ENCODE measurements around the gene SH3RF1.
A peak's percentile ranks its signal among the peaks of the same experiment; 100 is the strongest.

Gene SH3RF1

GRCh38 chr4:169116270-169116901 lies 154.4 kb downstream of the SH3RF1 start:
- Histone ChIP-seq H3K27ac (ENCODE audit: low read depth, low read length, severe bottlenecking) (peak overlapping the region; percentile 50), H3K4me3 (ENCODE audit: extremely low read depth, insufficient read depth, low read length, poor library complexity, severe bottlenecking) (no peak overlapping the region), H3K9me3 (ENCODE audit: control insufficient read depth, low read length) (no peaks in the 10 kb centered on the region), H3K4me1 (ENCODE audit: control insufficient read depth, insufficient read depth, low read length, poor library complexity, severe bottlenecking) (peaks cover 17% of the 10 kb centered on the region), H3K36me3 (ENCODE audit: control insufficient read depth, insufficient read depth, low read length) (peaks cover 69% of the 10 kb centered on the region)
- WGBS, 2 experiments (ENCODE audit: insufficient coverage in 2 of 2) = 97 to 98% methylated on average over 6 to 9 of the region's 12 CpGs

GRCh38 chr4:169115897-169116254 lies 154.9 kb downstream of the SH3RF1 start:
- peaks cover 69% of the 10 kb centered on the region for H3K36me3 ChIP-seq (ENCODE audit: control insufficient read depth, insufficient read depth, low read length)
- H3K4me1 ChIP-seq (ENCODE audit: control insufficient read depth, insufficient read depth, low read length, poor library complexity, severe bottlenecking) = peaks cover 17% of the 10 kb centered on the region
- no peak overlapping the region for H3K4me3 ChIP-seq (ENCODE audit: extremely low read depth, insufficient read depth, low read length, poor library complexity, severe bottlenecking)
- WGBS, 2 experiments (ENCODE audit: insufficient coverage in 2 of 2) = 29 to 58% methylated on average over 1 to 3 of the region's 4 CpGs
- H3K27ac ChIP-seq (ENCODE audit: low read depth, low read length, severe bottlenecking) = peak overlapping the region; percentile 50
- H3K9me3 ChIP-seq (ENCODE audit: control insufficient read depth, low read length) = no peaks in the 10 kb centered on the region

DNA sequence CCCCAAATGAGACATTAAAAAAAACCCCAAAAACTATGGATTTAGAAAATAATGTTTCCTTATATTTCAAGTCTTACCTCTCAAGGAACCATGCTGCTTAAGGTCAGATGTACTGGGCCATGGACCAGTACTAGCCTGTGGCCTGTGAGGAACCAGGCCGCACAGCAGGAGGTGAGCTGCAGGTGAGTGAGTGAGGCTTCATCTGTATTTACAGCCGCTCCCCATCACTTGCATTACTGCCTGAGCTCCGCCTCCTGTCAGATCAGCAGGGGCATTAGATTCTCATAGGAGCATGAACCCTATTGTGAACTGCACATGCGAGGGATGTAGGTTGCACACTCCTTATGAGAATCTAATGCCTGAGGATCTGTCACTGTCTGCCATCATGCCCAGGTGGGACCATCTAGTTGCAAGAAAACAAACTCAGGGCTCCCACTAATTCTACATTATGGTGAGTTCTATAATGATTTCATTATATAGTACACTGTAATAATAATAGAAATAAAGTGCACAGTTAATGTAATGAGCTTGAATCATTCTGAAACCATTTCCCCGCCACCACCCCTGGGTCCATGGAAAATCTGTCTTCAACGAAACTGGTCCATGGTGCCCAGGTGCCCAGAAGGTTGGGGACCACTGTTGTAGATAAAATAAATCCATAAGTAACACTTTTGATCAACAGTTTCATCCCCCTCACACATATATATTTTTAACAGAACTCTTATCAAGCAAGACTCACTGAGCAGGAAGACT lies 155.4 kb downstream of the SH3RF1 start:
- WGBS, 2 experiments (ENCODE audit: insufficient coverage in 2 of 2) = 97 to 98% methylated on average over 4 to 5 of the region's 6 CpGs
- no peak overlapping the region for H3K4me3 ChIP-seq (ENCODE audit: extremely low read depth, insufficient read depth, low read length, poor library complexity, severe bottlenecking)
- H3K4me1 ChIP-seq (ENCODE audit: control insufficient read depth, insufficient read depth, low read length, poor library complexity, severe bottlenecking) = peaks cover 17% of the 10 kb centered on the region
- no peaks in the 10 kb centered on the region for H3K9me3 ChIP-seq (ENCODE audit: control insufficient read depth, low read length)
- H3K27ac ChIP-seq (ENCODE audit: low read depth, low read length, severe bottlenecking) = peak overlapping the region; percentile 18
- peaks cover 75% of the 10 kb centered on the region for H3K36me3 ChIP-seq (ENCODE audit: control insufficient read depth, insufficient read depth, low read length)

GRCh38 chr4:169114341-169114974 lies 156.3 kb downstream of the SH3RF1 start:
- Histone ChIP-seq H3K4me3 (ENCODE audit: extremely low read depth, insufficient read depth, low read length, poor library complexity, severe bottlenecking) (no peak overlapping the region), H3K27ac (ENCODE audit: low read depth, low read length, severe bottlenecking) (no peak overlapping the region), H3K4me1 (ENCODE audit: control insufficient read depth, insufficient read depth, low read length, poor library complexity, severe bottlenecking) (peaks cover 17% of the 10 kb centered on the region), H3K36me3 (ENCODE audit: control insufficient read depth, insufficient read depth, low read length) (peaks cover 76% of the 10 kb centered on the region), H3K9me3 (ENCODE audit: control insufficient read depth, low read length) (no peaks in the 10 kb centered on the region)
- WGBS, 2 experiments (ENCODE audit: insufficient coverage in 2 of 2) = no CpG with 5 or more reads among the region's 3 CpGs

DNA sequence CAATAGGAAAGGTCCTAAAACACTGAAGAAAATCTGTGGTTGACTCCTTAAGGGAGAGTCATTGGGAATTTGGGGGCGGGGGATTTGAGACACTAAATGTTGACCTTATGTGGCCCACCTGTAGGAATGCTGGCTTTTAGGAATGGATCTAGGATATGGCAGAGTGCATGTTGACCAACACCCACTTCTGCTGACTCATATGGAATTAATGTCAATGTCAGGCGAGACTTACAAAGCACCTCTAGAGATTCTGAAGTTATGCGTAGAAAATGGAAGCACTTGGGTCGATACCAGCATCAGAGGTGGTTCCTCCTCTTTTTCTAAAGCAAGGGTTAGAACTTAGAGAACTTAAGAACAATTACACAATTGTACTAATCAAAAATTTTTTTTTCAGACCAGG lies 160.1 kb downstream of the SH3RF1 start:
- Histone ChIP-seq H3K4me3 (ENCODE audit: extremely low read depth, insufficient read depth, low read length, poor library complexity, severe bottlenecking) (no peak overlapping the region), H3K4me1 (ENCODE audit: control insufficient read depth, insufficient read depth, low read length, poor library complexity, severe bottlenecking) (peaks cover 2% of the 10 kb centered on the region), H3K9me3 (ENCODE audit: control insufficient read depth, low read length) (no peaks in the 10 kb centered on the region), H3K27ac (ENCODE audit: low read depth, low read length, severe bottlenecking) (no peak overlapping the region), H3K36me3 (ENCODE audit: control insufficient read depth, insufficient read depth, low read length) (peaks cover 65% of the 10 kb centered on the region)
- WGBS, 2 experiments (ENCODE audit: insufficient coverage in 2 of 2) = 90 to 100% methylated on average over 2 to 4 of the region's 4 CpGs

DNA sequence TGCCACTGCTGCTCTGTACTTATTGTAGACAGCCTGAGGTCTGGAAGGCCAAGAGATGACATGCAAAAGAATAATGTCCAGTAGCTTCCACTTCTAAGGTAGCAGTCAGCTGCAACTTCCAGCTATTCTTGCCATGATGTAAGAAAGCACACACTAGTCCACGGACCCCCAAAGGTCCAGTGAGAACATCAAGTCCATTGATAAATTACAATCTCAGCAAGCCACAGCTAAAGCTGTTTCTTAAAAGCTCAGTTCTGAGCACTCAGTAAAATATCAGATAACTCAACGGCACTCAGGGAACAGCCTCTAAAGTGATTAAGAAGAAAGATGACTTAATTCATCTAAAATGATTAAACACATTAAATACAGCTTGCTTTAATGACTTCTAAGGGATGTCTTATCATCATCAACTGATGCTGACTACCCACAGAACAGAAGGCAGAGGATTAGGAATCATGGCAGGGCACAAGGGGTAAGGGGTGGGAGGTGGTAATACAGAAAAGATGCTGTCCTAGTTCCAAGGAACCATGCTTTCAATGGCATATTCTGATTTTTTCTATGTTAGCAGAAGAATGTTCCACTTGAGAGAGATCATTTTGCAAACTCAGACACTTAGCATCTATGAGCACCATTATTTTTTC lies 161.6 kb downstream of the SH3RF1 start:
- H3K27ac ChIP-seq (ENCODE audit: low read depth, low read length, severe bottlenecking) = no peak overlapping the region
- H3K36me3 ChIP-seq (ENCODE audit: control insufficient read depth, insufficient read depth, low read length) = peaks cover 58% of the 10 kb centered on the region
- H3K9me3 ChIP-seq (ENCODE audit: control insufficient read depth, low read length) = no peaks in the 10 kb centered on the region
- no peak overlapping the region for H3K4me3 ChIP-seq (ENCODE audit: extremely low read depth, insufficient read depth, low read length, poor library complexity, severe bottlenecking)
- no peaks in the 10 kb centered on the region for H3K4me1 ChIP-seq (ENCODE audit: control insufficient read depth, insufficient read depth, low read length, poor library complexity, severe bottlenecking)
- WGBS, 2 experiments (ENCODE audit: insufficient coverage in 2 of 2) = 100% methylated on average over 1 of the region's 2 CpGs

GRCh38 chr4:169108303-169108702 lies 162.5 kb downstream of the SH3RF1 start:
- Histone ChIP-seq H3K36me3 (ENCODE audit: control insufficient read depth, insufficient read depth, low read length) (peaks cover 49% of the 10 kb centered on the region), H3K9me3 (ENCODE audit: control insufficient read depth, low read length) (no peaks in the 10 kb centered on the region), H3K4me3 (ENCODE audit: extremely low read depth, insufficient read depth, low read length, poor library complexity, severe bottlenecking) (no peak overlapping the region), H3K27ac (ENCODE audit: low read depth, low read length, severe bottlenecking) (no peak overlapping the region), H3K4me1 (ENCODE audit: control insufficient read depth, insufficient read depth, low read length, poor library complexity, severe bottlenecking) (peaks cover 5% of the 10 kb centered on the region)
- 91 to 100% methylated on average over 3 to 4 of the region's 4 CpGs for WGBS, 2 experiments (ENCODE audit: insufficient coverage in 2 of 2)

- H3K4me3 ChIP-seq (ENCODE audit: extremely low read depth, insufficient read depth, low read length, poor library complexity, severe bottlenecking) = no peak overlapping the region
- H3K9me3 ChIP-seq (ENCODE audit: control insufficient read depth, low read length) = no peaks in the 10 kb centered on the region
- H3K36me3 ChIP-seq (ENCODE audit: control insufficient read depth, insufficient read depth, low read length) = peaks cover 50% of the 10 kb centered on the region
- no peak overlapping the region for H3K27ac ChIP-seq (ENCODE audit: low read depth, low read length, severe bottlenecking)
- 92 to 100% methylated on average over 2 of the region's 2 CpGs for WGBS, 2 experiments (ENCODE audit: insufficient coverage in 2 of 2)
- H3K4me1 ChIP-seq (ENCODE audit: control insufficient read depth, insufficient read depth, low read length, poor library complexity, severe bottlenecking) = peaks cover 5% of the 10 kb centered on the region
Measured at GRCh38 chr4:169107528-169107927, 163.2 kb downstream of the SH3RF1 start.

DNA sequence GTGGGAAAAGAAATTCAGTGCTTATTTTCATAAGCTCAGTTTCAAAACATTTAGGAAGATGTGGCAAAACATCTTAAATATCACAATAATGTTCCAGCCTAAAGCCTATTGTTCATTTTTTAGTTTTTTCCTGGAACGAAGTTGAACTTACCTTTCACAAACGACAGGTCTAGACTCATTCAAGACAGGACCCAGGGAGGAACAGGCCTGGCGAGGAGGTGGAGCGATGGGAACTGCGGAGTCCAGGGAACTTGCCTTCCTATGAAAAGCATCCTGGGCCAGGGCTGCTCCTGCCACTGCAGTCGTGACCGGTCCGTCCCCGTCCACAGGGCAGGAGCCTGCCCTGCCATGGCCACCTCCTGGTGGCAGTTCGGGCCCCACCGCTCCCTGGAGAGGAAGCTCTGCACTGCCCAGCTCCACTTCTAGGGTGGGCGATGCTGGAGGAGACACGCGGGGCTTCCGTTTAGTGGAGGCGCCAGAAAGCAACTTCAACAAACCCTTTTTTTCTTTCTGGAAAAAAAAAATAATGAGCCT lies 164.0 kb downstream of the SH3RF1 start:
- WGBS, 2 experiments (ENCODE audit: insufficient coverage in 2 of 2) = 92 to 96% methylated on average over 9 to 11 of the region's 16 CpGs
- H3K27ac ChIP-seq (ENCODE audit: low read depth, low read length, severe bottlenecking) = no peak overlapping the region

DNA sequence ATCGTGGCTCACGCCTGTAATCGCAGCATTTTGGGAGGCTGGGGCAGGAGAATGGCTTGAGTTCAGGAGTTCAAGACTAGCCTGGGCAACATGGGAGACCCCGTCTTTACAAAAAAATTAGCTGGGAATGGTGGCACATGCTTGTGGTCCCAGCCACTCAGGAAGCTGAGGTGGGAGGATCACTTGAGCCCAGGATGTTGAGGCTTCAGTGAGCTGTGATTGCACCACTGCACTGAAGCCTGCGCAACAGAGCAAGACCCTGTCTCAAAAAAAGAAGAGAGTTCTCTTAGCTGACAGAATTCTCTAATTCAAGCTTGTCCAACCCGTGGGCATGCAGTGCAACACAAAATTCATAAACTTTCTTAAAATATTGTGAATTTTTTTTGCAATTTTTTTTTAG lies 165.1 kb downstream of the SH3RF1 start:
- H3K36me3 ChIP-seq (ENCODE audit: control insufficient read depth, insufficient read depth, low read length) = peaks cover 48% of the 10 kb centered on the region
- H3K9me3 ChIP-seq (ENCODE audit: control insufficient read depth, low read length) = no peaks in the 10 kb centered on the region
- 96 to 98% methylated on average over 5 of the region's 6 CpGs for WGBS, 2 experiments (ENCODE audit: insufficient coverage in 2 of 2)
- H3K4me1 ChIP-seq (ENCODE audit: control insufficient read depth, insufficient read depth, low read length, poor library complexity, severe bottlenecking) = peaks cover 5% of the 10 kb centered on the region
- H3K27ac ChIP-seq (ENCODE audit: low read depth, low read length, severe bottlenecking) = no peak overlapping the region
- no peak overlapping the region for H3K4me3 ChIP-seq (ENCODE audit: extremely low read depth, insufficient read depth, low read length, poor library complexity, severe bottlenecking)

More for the DNA sequence above, 164.0 kb downstream of the SH3RF1 start:
- Histone ChIP-seq H3K4me1 (ENCODE audit: control insufficient read depth, insufficient read depth, low read length, poor library complexity, severe bottlenecking) (peaks cover 5% of the 10 kb centered on the region), H3K9me3 (ENCODE audit: control insufficient read depth, low read length) (no peaks in the 10 kb centered on the region), H3K36me3 (ENCODE audit: control insufficient read depth, insufficient read depth, low read length) (peaks cover 47% of the 10 kb centered on the region), H3K4me3 (ENCODE audit: extremely low read depth, insufficient read depth, low read length, poor library complexity, severe bottlenecking) (no peak overlapping the region)

All from mesodermal cell (in vitro differentiated cells).